HuH-7 (cell line): ENCODE measurements around the gene BTAF1.
"Not testable (repeated sequence)": the region's sequence is repeated elsewhere in the genome, so short reads cannot be mapped to it uniquely, and the experiment has no call there.

ENCODE experiments used
- DNase-seq: peaks from one replicate; pipeline ENCODE4 v3.0.0; 2011; ENCODE audit warnings: low spot score

BTAF1 gene

GRCh38 chr10:91923371-91924211 is at the start of gene BTAF1:
TSS of gene BTAF1 (plus strand) at chr10:91923770. CDS start at chr10:91924077, 307 bp downstream.
- peak; percentile 74 for DNase-seq

GRCh38 chr10:91875156-91875555 is 48.4 kb upstream of the BTAF1 start:
- no peak for DNase-seq

- DNase-seq = no peak
Measured at GRCh38 chr10:91875779-91876178, 47.8 kb upstream of the BTAF1 start.

- no peak for DNase-seq
Measured at GRCh38 chr10:91879515-91880170, 43.9 kb upstream of the BTAF1 start.

GRCh38 chr10:91880310-91880709 is 43.3 kb upstream of the BTAF1 start:
- DNase-seq = no peak

- no peak for DNase-seq
Measured at GRCh38 chr10:91883549-91884444, 39.8 kb upstream of the BTAF1 start.

GRCh38 chr10:91884536-91884935 is 39.0 kb upstream of the BTAF1 start:
- DNase-seq = no peak

- DNase-seq = no peak
Measured at GRCh38 chr10:91885362-91886079, 38.0 kb upstream of the BTAF1 start.

- DNase-seq = no peak
Measured at GRCh38 chr10:91886954-91887271, 36.7 kb upstream of the BTAF1 start.

GRCh38 chr10:91887272-91888076 is 36.1 kb upstream of the BTAF1 start:
- peak; percentile 62 for DNase-seq

GRCh38 chr10:91891125-91892001 is 32.2 kb upstream of the BTAF1 start:
- no peak for DNase-seq

GRCh38 chr10:91893051-91893450 is 30.5 kb upstream of the BTAF1 start:
- DNase-seq = no peak

GRCh38 chr10:91894261-91894685 is 29.3 kb upstream of the BTAF1 start:
- not testable (repeated sequence) for DNase-seq

GRCh38 chr10:91896212-91896756 is 27.3 kb upstream of the BTAF1 start:
- no peak for DNase-seq

GRCh38 chr10:91897421-91897820 is 26.1 kb upstream of the BTAF1 start:
- no peak for DNase-seq

GRCh38 chr10:91901784-91902677 is 21.5 kb upstream of the BTAF1 start:
- no peak for DNase-seq

- no peak for DNase-seq
Measured at GRCh38 chr10:91907033-91907594, 16.5 kb upstream of the BTAF1 start.

- DNase-seq = peak; percentile 20
Measured at GRCh38 chr10:91907914-91908336, 15.6 kb upstream of the BTAF1 start.
